ENCODE data around the gene SCTR. TPM values are rescaled to one million over a fixed set of nuclear protein-coding genes. Genes with fewer than 3 reads are reported as not detected.

The SCTR gene
- total RNA-seq, 4 donors from 2014 or later: not detected

- TF ChIP-seq, protein P1, sequence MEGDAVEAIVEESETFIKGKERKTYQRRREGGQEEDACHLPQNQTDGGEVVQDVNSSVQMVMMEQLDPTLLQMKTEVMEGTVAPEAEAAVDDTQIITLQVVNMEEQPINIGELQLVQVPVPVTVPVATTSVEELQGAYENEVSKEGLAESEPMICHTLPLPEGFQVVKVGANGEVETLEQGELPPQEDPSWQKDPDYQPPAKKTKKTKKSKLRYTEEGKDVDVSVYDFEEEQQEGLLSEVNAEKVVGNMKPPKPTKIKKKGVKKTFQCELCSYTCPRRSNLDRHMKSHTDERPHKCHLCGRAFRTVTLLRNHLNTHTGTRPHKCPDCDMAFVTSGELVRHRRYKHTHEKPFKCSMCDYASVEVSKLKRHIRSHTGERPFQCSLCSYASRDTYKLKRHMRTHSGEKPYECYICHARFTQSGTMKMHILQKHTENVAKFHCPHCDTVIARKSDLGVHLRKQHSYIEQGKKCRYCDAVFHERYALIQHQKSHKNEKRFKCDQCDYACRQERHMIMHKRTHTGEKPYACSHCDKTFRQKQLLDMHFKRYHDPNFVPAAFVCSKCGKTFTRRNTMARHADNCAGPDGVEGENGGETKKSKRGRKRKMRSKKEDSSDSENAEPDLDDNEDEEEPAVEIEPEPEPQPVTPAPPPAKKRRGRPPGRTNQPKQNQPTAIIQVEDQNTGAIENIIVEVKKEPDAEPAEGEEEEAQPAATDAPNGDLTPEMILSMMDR (IDR thresholded peaks at IDR 0.05; ENCODE audit: low read depth): no peak
These were observed 101.7 kb downstream of the SCTR start for GRCh38 chr2:119422360-119423107.

GRCh38 chr2:119421741-119422140 is 102.5 kb downstream of the SCTR start:
- TF ChIP-seq, protein P1 (IDR thresholded peaks at IDR 0.05; ENCODE audit: low read depth): no peak

- TF ChIP-seq, protein P1 (IDR thresholded peaks at IDR 0.05; ENCODE audit: low read depth): no peak
These were observed 103.0 kb downstream of the SCTR start for GRCh38 chr2:119421304-119421703.

DNA sequence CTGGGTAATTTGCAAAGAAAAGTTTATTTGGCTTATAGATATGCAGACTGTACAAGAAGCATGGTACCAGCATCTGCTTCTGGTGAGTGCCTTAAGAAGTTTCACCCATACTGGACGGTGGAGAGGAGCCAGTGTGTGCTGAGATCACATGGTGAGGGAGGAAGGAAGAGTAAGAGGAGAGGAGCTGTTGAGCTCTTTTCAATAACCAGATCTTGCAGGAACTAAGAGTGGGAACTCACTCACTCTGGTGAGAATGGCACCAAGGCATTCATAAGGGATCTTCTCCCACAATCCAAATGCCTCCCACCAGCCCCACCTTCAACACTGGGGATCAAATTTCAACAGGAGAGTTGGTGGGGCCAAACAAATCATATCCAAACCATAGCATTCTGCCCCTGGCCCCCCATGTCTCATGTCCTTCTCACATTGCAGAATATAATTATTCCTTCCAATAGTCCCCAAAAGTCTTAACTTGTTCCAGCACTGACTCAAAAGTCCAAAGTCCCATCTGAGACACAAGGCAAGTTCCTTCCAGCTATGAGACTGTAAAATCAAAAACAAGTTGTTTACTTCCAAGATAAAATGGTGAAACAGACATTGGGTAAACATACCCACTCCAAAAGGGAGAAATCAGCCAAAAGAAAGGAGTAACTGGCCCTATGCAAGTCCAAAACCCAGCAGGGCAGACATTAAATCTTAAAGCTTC is 104.3 kb downstream of the SCTR start:
- TF ChIP-seq, protein P1 (IDR thresholded peaks at IDR 0.05; ENCODE audit: low read depth): no peak

DNA sequence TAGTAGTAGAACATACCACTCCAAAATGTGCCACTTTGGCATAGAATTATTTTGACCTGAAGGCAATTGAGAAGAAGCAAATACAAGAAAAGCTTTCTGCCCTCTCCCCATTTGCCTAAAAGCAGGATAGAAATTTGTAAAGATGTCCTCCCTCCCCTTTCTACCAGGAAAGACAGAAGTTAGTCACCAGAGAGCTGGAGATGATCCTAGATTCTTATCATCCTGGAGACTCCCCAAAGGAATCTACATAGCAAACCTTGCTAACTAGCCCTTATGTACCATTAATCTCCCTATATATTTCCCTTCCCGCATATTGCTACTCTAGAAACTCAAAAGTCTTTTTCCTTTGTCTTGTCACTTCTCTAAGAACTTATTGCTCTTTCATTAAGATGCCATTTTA is 105.2 kb downstream of the SCTR start:
- TF ChIP-seq, protein P1 (IDR thresholded peaks at IDR 0.05; ENCODE audit: low read depth): no peak

GRCh38 chr2:119417908-119418307 is 106.4 kb downstream of the SCTR start:
- TF ChIP-seq, protein P1 (IDR thresholded peaks at IDR 0.05; ENCODE audit: low read depth): no peak

GRCh38 chr2:119416299-119416923 is 107.9 kb downstream of the SCTR start:
- TF ChIP-seq, protein P1 (IDR thresholded peaks at IDR 0.05; ENCODE audit: low read depth): no peak

Measured in subcutaneous adipose tissue (tissue), 4 donors.